Keratinocyte (primary cell): Measurements from ENCODE around the gene MAPT. TPM values are rescaled to one million over a fixed set of nuclear protein-coding genes. Genes with fewer than 3 reads are reported as not detected.

Source experiments
- DNase-seq: peaks from one replicate; pipeline ENCODE4 v3.0.0-alpha.2; 2011; ENCODE audit warnings: low read depth, missing footprints, low spot score
- FAIRE-seq: peaks from 2 replicates; lab custom pipeline; 2011; peaks lifted over from hg19 to GRCh38; lab: Jason Lieb, UNC
- H2AFZ ChIP-seq: 2 replicates; pipeline ENCODE4 v1.6.0; 2012; ENCODE audit warnings: low read length, control low read depth, inconsistent platforms; ENCODE audit not compliant: control insufficient read depth
- H3K27ac ChIP-seq: 2 replicates; pipeline ENCODE4 v1.5.1; 2011; ENCODE audit warnings: low read length; ENCODE audit not compliant: control insufficient read depth, insufficient read depth
- H3K27me3 ChIP-seq: 3 replicates; pipeline ENCODE4 v1.6.0; 2011; ENCODE audit warnings: low read length; ENCODE audit not compliant: control insufficient read depth, insufficient read depth; ENCODE audit errors: extremely low read depth
- H3K36me3 ChIP-seq, 2 experiments: 2 replicates in 1 of 2; 3 replicates in 1 of 2; pipeline ENCODE4 v1.5.1; 2011; ENCODE audit warnings: low read length in 2 of 2, mild to moderate bottlenecking in 1 of 2; ENCODE audit not compliant: control insufficient read depth in 2 of 2, insufficient read depth in 2 of 2; ENCODE audit errors: extremely low read depth in 1 of 2
- H3K4me1 ChIP-seq: 3 replicates; pipeline ENCODE4 v1.5.1; 2011; ENCODE audit warnings: low read length; ENCODE audit not compliant: control insufficient read depth, insufficient read depth; ENCODE audit errors: extremely low read depth
- H3K4me2 ChIP-seq: 3 replicates; pipeline ENCODE4 v1.6.0; 2011; ENCODE audit warnings: low read depth, low read length; ENCODE audit not compliant: control insufficient read depth, insufficient read depth; ENCODE audit errors: extremely low read depth
- H3K4me3 ChIP-seq, 3 experiments: fragments of 200-600 bp in 1 of 3; sonication (generic) in 1 of 3; 2 replicates in 2 of 3; 3 replicates in 1 of 3; pipeline ENCODE4 v1.5.1; 2011 to 2016; ENCODE audit warnings: low read length in 3 of 3, mild to moderate bottlenecking in 3 of 3, control low read depth in 2 of 3, inconsistent platforms in 1 of 3, low read depth in 1 of 3, mixed read lengths in 1 of 3, mixed run types in 1 of 3, moderate library complexity in 1 of 3; ENCODE audit not compliant: control insufficient read depth in 2 of 3, insufficient read depth in 2 of 3; ENCODE audit errors: extremely low read depth in 1 of 3
- H3K79me2 ChIP-seq: 2 replicates; pipeline ENCODE4 v1.6.0; 2012; ENCODE audit warnings: low read length; ENCODE audit not compliant: control insufficient read depth, insufficient read depth
- H3K9ac ChIP-seq: 3 replicates; pipeline ENCODE4 v1.6.0; 2011; ENCODE audit warnings: low read length; ENCODE audit not compliant: control insufficient read depth, insufficient read depth; ENCODE audit errors: extremely low read depth
- H3K9me1 ChIP-seq: 3 replicates; pipeline ENCODE4 v1.6.0; 2011; ENCODE audit warnings: low read length; ENCODE audit not compliant: control insufficient read depth, insufficient read depth; ENCODE audit errors: extremely low read depth
- H3K9me3 ChIP-seq: 2 replicates; pipeline ENCODE4 v1.5.1; 2012; ENCODE audit warnings: low read depth, low read length; ENCODE audit not compliant: control insufficient read depth
- H4K20me1 ChIP-seq: 3 replicates; pipeline ENCODE4 v1.6.0; 2011; ENCODE audit warnings: low read length; ENCODE audit not compliant: control insufficient read depth, insufficient read depth; ENCODE audit errors: extremely low read depth
- CTCF ChIP-seq, 3 experiments: IDR thresholded peaks in 1 of 3; conservative IDR thresholded peaks in 1 of 3; optimal IDR thresholded peaks in 1 of 3; 2 replicates in 2 of 3; 3 replicates in 1 of 3; pipeline versions ENCODE3 to v1.5.1; 2011; ENCODE audit warnings: low read length in 3 of 3, mild to moderate bottlenecking in 3 of 3, moderate library complexity in 2 of 3, control low read depth in 1 of 3, inconsistent platforms in 1 of 3; ENCODE audit not compliant: insufficient read depth in 2 of 3; ENCODE audit errors: extremely low read depth in 1 of 3
- EZH2 ChIP-seq: IDR thresholded peaks from one replicate; pipeline ENCODE4 v1.6.1; 2012; ENCODE audit warnings: inconsistent platforms, mild to moderate bottlenecking, low read length, moderate library complexity
- dilution Hi-C: fragments of 300-500 bp; cut with MboI; formaldehyde crosslinking; loops from one replicate; pipeline ENCODE4 v1.7.0; 2020; ENCODE audit warnings: low sequenced_read_pairs; ENCODE audit not compliant: extremely low pct_ligation_motif_present
- polyA plus RNA-seq, 5 experiments: library from polyadenylated mRNA; depleted of rRNA in 3 of 5; stranded (reverse) in 3 of 5; stranded (forward) in 1 of 5; unstranded in 1 of 5; fragments of >200 nt; gene quantifications; 1 replicate in 1 of 5; 2 replicates in 3 of 5; 3 replicates in 1 of 5; pipeline versions ENCODE4 v1.2.1 to v1.2.3, GENCODE V29; 2011 to 2012; ENCODE audit warnings: missing spikeins in 2 of 5, low read depth in 1 of 5, low replicate concordance in 1 of 5

MAPT gene
- polyA plus RNA-seq, 1 donor (not counting 4 experiments of a cell fraction or from before 2014, with no cell fraction given): 0.08 TPM

- no peak overlapping the region for H2AFZ ChIP-seq
- no peaks in the 10 kb centered on the region for H3K79me2 ChIP-seq
- H3K27me3 ChIP-seq: no peaks in the 10 kb centered on the region
- H4K20me1 ChIP-seq: no peaks in the 10 kb centered on the region
- no peaks in the 10 kb centered on the region for H3K9me3 ChIP-seq
- H3K9me1 ChIP-seq: no peaks in the 10 kb centered on the region
- TF ChIP-seq CTCF (optimal IDR thresholded peaks at IDR 0.05 in 1 of 3, IDR thresholded peaks at IDR 0.05 in 1 of 3, conservative IDR thresholded peaks at IDR 0.05 in 1 of 3; ENCODE audit: extremely low read depth in 1 of 3, insufficient read depth in 2 of 3, low read length in 3 of 3): no peak
- no peak for TF ChIP-seq EZH2
- no peak overlapping the region for H3K27ac ChIP-seq
- dilution Hi-C loops: loop anchor here (25.0 kb wide), 1 partner anchor 215 kb away; no protein-coding TSS in a partner anchor
- no peak overlapping the region for H3K9ac ChIP-seq
- H3K36me3 ChIP-seq: no peaks in the 10 kb centered on the region
- FAIRE-seq (no peak), DNase-seq (no peak)
- no peak overlapping the region for H3K4me3 ChIP-seq
- no peaks in the 10 kb centered on the region for H3K4me1 ChIP-seq
- H3K4me2 ChIP-seq: no peak overlapping the region
These were observed 42.5 kb upstream of the MAPT start for GRCh38 chr17:45851873-45852272.

- Histone ChIP-seq H3K27me3 (no peaks in the 10 kb centered on the region), H3K4me3 (no peak overlapping the region), H3K27ac (no peak overlapping the region), H3K36me3 (no peaks in the 10 kb centered on the region), H3K4me2 (no peak overlapping the region), H3K4me1 (no peaks in the 10 kb centered on the region), H3K9me3 (no peaks in the 10 kb centered on the region), H3K79me2 (no peaks in the 10 kb centered on the region), H4K20me1 (no peaks in the 10 kb centered on the region), H2AFZ (no peak overlapping the region), H3K9ac (no peak overlapping the region), H3K9me1 (no peaks in the 10 kb centered on the region)
- dilution Hi-C loops: loop anchor here (25.0 kb wide), 1 partner anchor 215 kb away; no protein-coding TSS in a partner anchor
- FAIRE-seq (peak; percentile 34), DNase-seq (no peak)
- TF ChIP-seq EZH2: no peak
- peak; percentile 76 to 88 (median 77) for TF ChIP-seq CTCF (optimal IDR thresholded peaks at IDR 0.05 in 1 of 3, IDR thresholded peaks at IDR 0.05 in 1 of 3, conservative IDR thresholded peaks at IDR 0.05 in 1 of 3; ENCODE audit: extremely low read depth in 1 of 3, insufficient read depth in 2 of 3, low read length in 3 of 3)
These were observed 41.6 kb upstream of the MAPT start for GRCh38 chr17:45852535-45853297.
